BE2C (cell line): Measurements from ENCODE around the gene TXNDC9.
"Not testable (repeated sequence)": the region's sequence is repeated elsewhere in the genome, so short reads cannot be mapped to it uniquely, and the experiment has no call there.

Source experiments
- DNase-seq: peaks from one replicate; pipeline ENCODE4 v3.0.0-alpha.2; 2020
- H3K27me3 ChIP-seq: fragments of 250-450 bp; sonication (Bioruptor Pico); 2 replicates; pipeline ENCODE4 v1.5.1; 2020; ENCODE audit warnings: mild to moderate bottlenecking
- H3K36me3 ChIP-seq: fragments of 250-450 bp; sonication (Bioruptor Pico); 2 replicates; pipeline ENCODE4 v1.5.1; 2020; ENCODE audit warnings: mild to moderate bottlenecking
- H3K4me1 ChIP-seq: fragments of 250-450 bp; sonication (Bioruptor Pico); 2 replicates; pipeline ENCODE4 v1.5.1; 2020
- H3K4me3 ChIP-seq: 2 replicates; pipeline ENCODE4 v1.5.1; 2011; ENCODE audit warnings: low read depth, low read length
- H3K9me3 ChIP-seq: fragments of 250-450 bp; sonication (Bioruptor Pico); 2 replicates; pipeline ENCODE4 v1.5.1; 2020
- CTCF ChIP-seq: IDR thresholded peaks from 2 replicates; pipeline ENCODE4 v1.5.1; 2012; ENCODE audit warnings: mild to moderate bottlenecking, low read depth, low read length

Gene TXNDC9

DNA sequence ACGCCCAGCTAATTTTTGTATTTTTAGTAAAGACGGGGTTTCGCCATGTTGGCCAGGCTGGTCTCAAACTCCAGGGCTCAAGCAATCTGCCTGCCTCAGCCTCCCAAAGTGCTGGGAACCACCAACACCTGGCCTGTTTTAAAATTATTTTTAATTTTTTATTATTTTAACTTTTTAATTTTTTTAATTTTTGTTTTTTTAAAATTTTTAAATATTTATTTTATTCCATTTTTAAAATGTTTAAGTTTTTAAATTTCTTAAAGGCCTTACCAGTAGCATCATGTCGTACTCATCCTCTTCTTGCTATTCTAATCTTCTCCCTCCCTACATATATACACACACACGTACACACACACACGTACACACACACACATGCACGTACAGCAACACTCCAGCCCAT, 36.6 kb downstream of the TXNDC9 start:
- no peak for TF ChIP-seq CTCF
- H3K4me1 ChIP-seq: no peaks in the 10 kb centered on the region
- no peaks in the 10 kb centered on the region for H3K36me3 ChIP-seq
- no peaks in the 10 kb centered on the region for H3K27me3 ChIP-seq
- no peaks in the 10 kb centered on the region for H3K9me3 ChIP-seq
- DNase-seq: no peak
- no peak overlapping the region for H3K4me3 ChIP-seq

GRCh38 chr2:99297994-99298393, 38.1 kb downstream of the TXNDC9 start:
- DNase-seq: no peak
- no peak for TF ChIP-seq CTCF
- Histone ChIP-seq H3K4me3 (no peak overlapping the region), H3K4me1 (no peaks in the 10 kb centered on the region), H3K36me3 (no peaks in the 10 kb centered on the region), H3K9me3 (no peaks in the 10 kb centered on the region), H3K27me3 (no peaks in the 10 kb centered on the region)

DNA sequence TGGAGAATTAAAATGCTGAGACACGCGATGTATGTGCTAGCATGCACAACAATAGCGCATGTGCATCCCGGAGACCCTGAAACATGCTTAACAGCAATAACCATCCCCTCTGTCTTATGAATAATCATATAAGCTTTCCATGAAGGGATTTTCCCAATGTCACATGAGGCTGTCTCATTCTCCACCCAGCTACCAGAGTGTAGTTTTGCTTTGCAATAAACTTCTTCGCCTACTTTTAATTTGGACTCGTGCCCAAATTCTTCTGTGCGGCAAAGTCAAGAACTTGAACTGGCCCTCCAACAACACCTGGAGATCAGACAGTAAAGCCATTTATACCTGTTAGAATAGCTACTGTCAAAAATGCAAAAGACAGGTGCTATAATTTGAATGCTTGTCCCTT, 50.6 kb downstream of the TXNDC9 start:
- no peak for DNase-seq
- H3K4me1 ChIP-seq: no peaks in the 10 kb centered on the region
- H3K9me3 ChIP-seq: no peaks in the 10 kb centered on the region
- H3K36me3 ChIP-seq: no peaks in the 10 kb centered on the region
- H3K4me3 ChIP-seq: no peak overlapping the region
- no peaks in the 10 kb centered on the region for H3K27me3 ChIP-seq
- no peak for TF ChIP-seq CTCF

- Histone ChIP-seq H3K27me3 (no peaks in the 10 kb centered on the region), H3K4me1 (no peaks in the 10 kb centered on the region), H3K36me3 (no peaks in the 10 kb centered on the region), H3K9me3 (no peaks in the 10 kb centered on the region), H3K4me3 (no peak overlapping the region)
- DNase-seq: no peak
- no peak for TF ChIP-seq CTCF
These were observed 56.0 kb downstream of the TXNDC9 start for GRCh38 chr2:99279969-99280695.

- Histone ChIP-seq H3K4me1 (no peaks in the 10 kb centered on the region), H3K27me3 (no peaks in the 10 kb centered on the region), H3K9me3 (no peaks in the 10 kb centered on the region), H3K4me3 (no peak overlapping the region), H3K36me3 (no peaks in the 10 kb centered on the region)
- no peak for TF ChIP-seq CTCF
- no peak for DNase-seq
These were observed 57.3 kb downstream of the TXNDC9 start for GRCh38 chr2:99278793-99279291.

GRCh38 chr2:99278195-99278765, 57.9 kb downstream of the TXNDC9 start:
- not testable (repeated sequence) for H3K36me3 ChIP-seq, H3K9me3 ChIP-seq, H3K27me3 ChIP-seq, H3K4me3 ChIP-seq, H3K4me1 ChIP-seq, DNase-seq
